Activated naive CD8-positive, alpha-beta T cell treated with anti-CD3 and anti-CD28 coated beads, Interleukin-2, amount 50 U/mL, for 24 hours (primary cell): ENCODE results near the gene SIPA1L2.
"Not testable (repeated sequence)": the region's sequence is repeated elsewhere in the genome, so short reads cannot be mapped to it uniquely, and the experiment has no call there.

ENCODE experiments used
- ATAC-seq: fragments of 150-1000 bp; cut with Tn5 transposase; one replicate; pipeline ENCODE4 v1.10.0; 2021
- DNase-seq: peaks from one replicate; pipeline ENCODE4 v3.0.0; 2021
- H3K27ac Mint-ChIP-seq: one replicate; pipeline ENCODE4 v1.8.0; 2021; ENCODE audit warnings: mild to moderate bottlenecking, mixed read lengths
- H3K27me3 Mint-ChIP-seq: one replicate; pipeline ENCODE4 v1.8.0; 2021; ENCODE audit warnings: mixed read lengths
- H3K36me3 Mint-ChIP-seq: one replicate; pipeline ENCODE4 v1.8.0; 2021; ENCODE audit warnings: low read depth, mixed read lengths
- H3K4me1 Mint-ChIP-seq: one replicate; pipeline ENCODE4 v1.8.0; 2021; ENCODE audit warnings: mixed read lengths
- H3K4me3 Mint-ChIP-seq: one replicate; pipeline ENCODE4 v1.8.0; 2021; ENCODE audit warnings: mild to moderate bottlenecking, moderate library complexity, mixed read lengths
- H3K9me3 Mint-ChIP-seq: one replicate; pipeline ENCODE4 v1.8.0; 2021; ENCODE audit warnings: mixed read lengths

SIPA1L2 gene

GRCh38 chr1:232614811-232615210 is 15.1 kb downstream of the SIPA1L2 start:
- DNase-seq (no peak), ATAC-seq (no peak)
- Mint-ChIP-seq H3K27ac (no peak overlapping the region), H3K4me1 (no peaks in the 10 kb centered on the region), H3K27me3 (no peaks in the 10 kb centered on the region), H3K4me3 (no peak overlapping the region), H3K36me3 (no peaks in the 10 kb centered on the region), H3K9me3 (no peaks in the 10 kb centered on the region)

GRCh38 chr1:232613752-232614381 is 16.1 kb downstream of the SIPA1L2 start:
- Mint-ChIP-seq H3K4me1 (no peaks in the 10 kb centered on the region), H3K27ac (no peak overlapping the region), H3K9me3 (no peaks in the 10 kb centered on the region), H3K4me3 (no peak overlapping the region), H3K36me3 (no peaks in the 10 kb centered on the region), H3K27me3 (no peaks in the 10 kb centered on the region)
- ATAC-seq = no peak
- no peak for DNase-seq

- not testable (repeated sequence) for ATAC-seq, H3K4me3 Mint-ChIP-seq, DNase-seq, H3K27me3 Mint-ChIP-seq, H3K27ac Mint-ChIP-seq, H3K36me3 Mint-ChIP-seq, H3K9me3 Mint-ChIP-seq, H3K4me1 Mint-ChIP-seq
Observed at GRCh38 chr1:232612836-232613235, 17.1 kb downstream of the SIPA1L2 start.

- Mint-ChIP-seq H3K27me3 (no peaks in the 10 kb centered on the region), H3K36me3 (no peaks in the 10 kb centered on the region), H3K4me1 (no peaks in the 10 kb centered on the region), H3K9me3 (no peaks in the 10 kb centered on the region), H3K27ac (no peak overlapping the region), H3K4me3 (no peak overlapping the region)
- DNase-seq (no peak), ATAC-seq (no peak)
Observed at GRCh38 chr1:232611834-232612233, 18.1 kb downstream of the SIPA1L2 start.

- H3K4me3 Mint-ChIP-seq, ATAC-seq, DNase-seq, H3K27ac Mint-ChIP-seq, H3K4me1 Mint-ChIP-seq, H3K36me3 Mint-ChIP-seq, H3K9me3 Mint-ChIP-seq, H3K27me3 Mint-ChIP-seq: not testable (repeated sequence)
Observed at GRCh38 chr1:232610902-232611745, 18.8 kb downstream of the SIPA1L2 start.

- Mint-ChIP-seq H3K36me3 (no peaks in the 10 kb centered on the region), H3K9me3 (no peaks in the 10 kb centered on the region), H3K4me1 (no peaks in the 10 kb centered on the region), H3K27ac (no peak overlapping the region), H3K27me3 (no peaks in the 10 kb centered on the region), H3K4me3 (no peak overlapping the region)
- no peak for DNase-seq
- no peak for ATAC-seq
Observed at GRCh38 chr1:232610192-232610901, 19.6 kb downstream of the SIPA1L2 start.

GRCh38 chr1:232608427-232608826 is 21.5 kb downstream of the SIPA1L2 start:
- H3K36me3 Mint-ChIP-seq = peaks cover 2% of the 10 kb centered on the region
- H3K4me3 Mint-ChIP-seq = no peak overlapping the region
- no peak for DNase-seq
- H3K4me1 Mint-ChIP-seq = no peaks in the 10 kb centered on the region
- H3K27ac Mint-ChIP-seq = no peak overlapping the region
- ATAC-seq = no peak
- H3K27me3 Mint-ChIP-seq = no peaks in the 10 kb centered on the region
- H3K9me3 Mint-ChIP-seq = no peaks in the 10 kb centered on the region

GRCh38 chr1:232602622-232603021 is 27.3 kb downstream of the SIPA1L2 start:
- Mint-ChIP-seq H3K9me3 (no peaks in the 10 kb centered on the region), H3K36me3 (peaks cover 4% of the 10 kb centered on the region), H3K27ac (no peak overlapping the region), H3K4me1 (peaks cover 15% of the 10 kb centered on the region), H3K4me3 (no peak overlapping the region), H3K27me3 (no peaks in the 10 kb centered on the region)
- DNase-seq (no peak), ATAC-seq (no peak)

GRCh38 chr1:232600424-232601258 is 29.3 kb downstream of the SIPA1L2 start:
- H3K27ac Mint-ChIP-seq = no peak overlapping the region
- ATAC-seq (no peak), DNase-seq (no peak)
- H3K27me3 Mint-ChIP-seq = no peaks in the 10 kb centered on the region
- peaks cover 23% of the 10 kb centered on the region for H3K4me1 Mint-ChIP-seq
- no peaks in the 10 kb centered on the region for H3K9me3 Mint-ChIP-seq
- peaks cover 4% of the 10 kb centered on the region for H3K36me3 Mint-ChIP-seq
- H3K4me3 Mint-ChIP-seq = no peak overlapping the region

GRCh38 chr1:232599178-232600041 is 30.5 kb downstream of the SIPA1L2 start:
- Mint-ChIP-seq H3K9me3 (no peaks in the 10 kb centered on the region), H3K27ac (peak overlapping the region; percentile 23), H3K27me3 (no peaks in the 10 kb centered on the region), H3K4me1 (peaks cover 23% of the 10 kb centered on the region), H3K4me3 (no peak overlapping the region), H3K36me3 (peaks cover 3% of the 10 kb centered on the region)
- DNase-seq = no peak
- no peak for ATAC-seq

GRCh38 chr1:232598837-232599177 is 31.1 kb downstream of the SIPA1L2 start:
- H3K4me3 Mint-ChIP-seq = no peak overlapping the region
- no peak overlapping the region for H3K27ac Mint-ChIP-seq
- ATAC-seq = no peak
- peaks cover 3% of the 10 kb centered on the region for H3K36me3 Mint-ChIP-seq
- DNase-seq = no peak
- peaks cover 25% of the 10 kb centered on the region for H3K4me1 Mint-ChIP-seq
- no peaks in the 10 kb centered on the region for H3K27me3 Mint-ChIP-seq
- H3K9me3 Mint-ChIP-seq = no peaks in the 10 kb centered on the region

- Mint-ChIP-seq H3K9me3 (no peaks in the 10 kb centered on the region), H3K27ac (no peak overlapping the region), H3K27me3 (no peaks in the 10 kb centered on the region), H3K4me1 (peaks cover 25% of the 10 kb centered on the region), H3K36me3 (peaks cover 2% of the 10 kb centered on the region), H3K4me3 (no peak overlapping the region)
- DNase-seq (no peak), ATAC-seq (no peak)
Observed at GRCh38 chr1:232598133-232598532, 31.8 kb downstream of the SIPA1L2 start.

- ATAC-seq = no peak
- H3K9me3 Mint-ChIP-seq = no peaks in the 10 kb centered on the region
- no peaks in the 10 kb centered on the region for H3K36me3 Mint-ChIP-seq
- H3K27me3 Mint-ChIP-seq = no peaks in the 10 kb centered on the region
- no peak overlapping the region for H3K4me3 Mint-ChIP-seq
- peaks cover 25% of the 10 kb centered on the region for H3K4me1 Mint-ChIP-seq
- H3K27ac Mint-ChIP-seq = no peak overlapping the region
- no peak for DNase-seq
Observed at GRCh38 chr1:232597721-232598120, 32.2 kb downstream of the SIPA1L2 start.
